Kidney (tissue), 14 donors: ENCODE measurements around the gene MVB12A. TPM values are rescaled to one million over a fixed set of nuclear protein-coding genes. Genes with fewer than 3 reads are reported as not detected.

ENCODE experiments used
- DNase-seq, 5 donors: peaks; one replicate each; pipeline ENCODE4 v3.0.0-alpha.2; 2013 to 2020
- FAIRE-seq: peaks from 2 replicates; lab custom pipeline; 2012; peaks lifted over from hg19 to GRCh38; lab: Jason Lieb, UNC
- H3K27ac ChIP-seq, 2 donors: one replicate each; pipeline ENCODE4 v1.7.0; 2013; ENCODE audit warnings: low read depth in 2 of 2, low read length in 2 of 2, inconsistent platforms in 1 of 2
- H3K27me3 ChIP-seq: one replicate; pipeline ENCODE4 v1.7.1; 2013; ENCODE audit warnings: low read length, inconsistent platforms; ENCODE audit not compliant: control insufficient read depth, insufficient read depth
- H3K36me3 ChIP-seq, 3 donors: one replicate each; pipeline versions ENCODE4 v1.7.0 to v1.7.1; 2013; ENCODE audit warnings: low read length in 3 of 3, control low read depth in 1 of 3, inconsistent platforms in 1 of 3; ENCODE audit not compliant: insufficient read depth in 3 of 3, control insufficient read depth in 2 of 3
- H3K4me1 ChIP-seq, 3 donors: one replicate each; pipeline versions ENCODE4 v1.7.0 to v1.7.1; 2013; ENCODE audit warnings: low read length in 3 of 3, inconsistent platforms in 1 of 3, low read depth in 1 of 3; ENCODE audit not compliant: control insufficient read depth in 2 of 3, insufficient read depth in 2 of 3
- H3K4me3 ChIP-seq, 3 donors: one replicate each; pipeline versions ENCODE4 v1.7.0 to v1.8.1; 2013; ENCODE audit warnings: low read length in 3 of 3, control low read depth in 1 of 3, inconsistent platforms in 1 of 3
- H3K9ac ChIP-seq, 3 donors: one replicate each; pipeline versions ENCODE4 v1.7.0 to v1.7.1; 2013; ENCODE audit warnings: low read length in 3 of 3, control low read depth in 1 of 3, inconsistent platforms in 1 of 3
- H3K9me3 ChIP-seq, 3 donors: one replicate each; pipeline versions ENCODE4 v1.7.0 to v1.7.1; 2013; ENCODE audit warnings: low read length in 3 of 3, control low read depth in 1 of 3, inconsistent platforms in 1 of 3; ENCODE audit not compliant: control insufficient read depth in 2 of 3, insufficient read depth in 1 of 3
- CTCF ChIP-seq: IDR thresholded peaks from 3 replicates; pipeline ENCODE4 v1.5.1; 2012; ENCODE audit warnings: mild to moderate bottlenecking, moderate library complexity, borderline replicate concordance; ENCODE audit not compliant: insufficient read depth; ENCODE audit errors: extremely low read depth
- intact Hi-C: fragments of 100-400 bp; cut with DNase I; formaldehyde crosslinking; loops from one replicate; pipeline ENCODE4 v1.11.1; 2022
- polyA plus RNA-seq: library from polyadenylated mRNA; stranded (reverse); fragments of 350-450 nt; fragmentation: Illumina TruSeq; extraction: RNeasy Lipid Tissue Mini Kit (QIAGEN cat#74804); gene quantifications from one replicate; pipeline ENCODE4 v1.2.3, GENCODE V29; 2014; ENCODE audit warnings: low read depth, low replicate concordance; ENCODE audit not compliant: insufficient read depth
- total RNA-seq: library from RNA; stranded (reverse); fragmentation: NEBNext Ultra II Directional; extraction: Animal tissue kit (Norgen Biotek cat#: 25700); gene quantifications from one replicate; pipeline ENCODE4 v1.2.1, GENCODE V29; 2021
- donor health status: control.
- donor health status: control.
- donor health status: control.
- donor health status: control.
- donor health status: control.
- donor health status: DM: yes; HTN: yes; CAD: no.
- donor health status: Normal renal cell carcinoma (clear cell type).

Gene MVB12A
- total and polyA plus RNA-seq, 2 donors from 2014 or later, result 57.6 to 88.3 TPM

GRCh38 chr19:17390665-17391370, 29.0 kb upstream of the MVB12A start:
- H3K27ac ChIP-seq, result no peak overlapping the region
- no peak for FAIRE-seq
- H3K4me3 ChIP-seq, result peak overlapping the region; percentile 47 to 68 (median 56)
- H3K9me3 ChIP-seq, result no peaks in the 10 kb centered on the region
- peaks cover 0 to 6% (median 4%) of the 10 kb centered on the region in 3 donors for H3K4me1 ChIP-seq
- H3K36me3 ChIP-seq, result no peaks in the 10 kb centered on the region
- H3K27me3 ChIP-seq, result no peaks in the 10 kb centered on the region
- intact Hi-C loops, result no loop called here
- TF ChIP-seq CTCF, result peak; percentile 69
- peak overlapping the region in 1 of 3 donors; percentile 12 for H3K9ac ChIP-seq
- peak; percentile 97 to 98 (median 97) for DNase-seq

DNA sequence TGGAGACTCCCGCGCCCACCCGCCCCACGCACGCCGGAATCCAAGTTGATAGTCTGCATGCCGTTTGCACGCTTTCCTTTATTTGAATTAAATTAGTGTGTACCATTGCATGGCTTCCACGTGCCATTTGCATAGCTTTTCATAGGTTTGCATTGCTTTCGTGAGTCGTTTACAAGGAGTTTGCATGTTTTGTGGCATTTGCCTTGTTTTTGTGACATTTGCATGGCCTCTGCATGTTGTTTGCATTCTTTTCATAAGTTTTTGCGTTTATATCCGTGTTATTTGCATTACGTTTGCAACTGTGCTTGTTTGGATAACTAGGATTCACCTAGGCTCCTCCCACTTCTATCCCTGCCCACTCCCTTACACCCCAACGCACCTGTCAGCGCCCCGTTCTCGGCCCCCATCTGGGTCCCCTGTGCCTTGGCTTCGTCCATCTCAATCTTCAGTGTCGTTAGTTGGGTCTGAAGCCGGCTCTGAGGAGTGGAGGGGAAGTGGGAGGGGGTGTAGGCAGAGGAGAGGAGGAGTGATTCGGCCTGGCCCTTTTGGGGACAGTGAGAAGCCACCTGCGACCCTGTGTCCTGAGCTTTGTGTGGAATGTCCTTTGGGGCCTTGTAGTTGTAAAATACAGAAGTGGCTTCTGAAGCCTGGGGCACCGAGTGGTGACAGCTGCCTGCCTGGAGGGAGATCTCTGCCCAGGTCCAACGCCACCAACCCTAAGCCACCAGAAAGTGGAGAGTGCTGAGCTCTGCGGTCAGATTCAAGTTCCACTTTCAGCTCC, 28.3 kb upstream of the MVB12A start:
- FAIRE-seq, result no peak
- Histone ChIP-seq H3K9ac (peak overlapping the region in 2 of 3 donors; percentile 10 to 35), H3K4me3 (peak overlapping the region; percentile 47 to 68 (median 56)), H3K27me3 (no peaks in the 10 kb centered on the region), H3K9me3 (no peaks in the 10 kb centered on the region), H3K36me3 (no peaks in the 10 kb centered on the region), H3K4me1 (peaks cover 0 to 5% (median 4%) of the 10 kb centered on the region in 3 donors), H3K27ac (no peak overlapping the region)
- TF ChIP-seq CTCF, result no peak
- intact Hi-C loops, result no loop called here
- peak in 1 of 5 donors; percentile 70 for DNase-seq

DNA sequence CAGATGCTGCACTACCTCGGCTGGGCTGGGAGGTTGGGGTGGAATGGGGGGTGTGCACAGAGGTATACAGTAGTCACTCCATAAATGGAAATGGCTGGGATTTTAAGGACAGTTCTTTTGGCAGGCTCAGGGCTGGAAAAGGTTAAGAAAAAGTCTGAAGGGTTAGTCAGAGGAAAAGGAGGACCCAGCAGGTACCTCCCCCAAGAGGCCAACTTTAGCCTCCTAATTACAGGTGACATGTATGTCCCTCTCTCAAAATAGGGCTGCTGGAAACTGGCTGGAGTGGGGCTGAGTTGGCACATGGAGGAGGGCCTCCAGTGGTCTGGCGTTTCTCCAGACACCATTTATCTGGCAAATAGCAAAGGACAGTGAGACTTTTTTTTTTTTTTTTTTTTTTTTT, 26.8 kb upstream of the MVB12A start:
- H3K9me3 ChIP-seq, result no peaks in the 10 kb centered on the region
- no peak overlapping the region for H3K9ac ChIP-seq
- intact Hi-C loops, result no loop called here
- H3K4me3 ChIP-seq, result no peak overlapping the region
- DNase-seq, result no peak
- peaks cover 0 to 5% (median 4%) of the 10 kb centered on the region in 3 donors for H3K4me1 ChIP-seq
- FAIRE-seq, result no peak
- no peaks in the 10 kb centered on the region for H3K36me3 ChIP-seq
- no peak overlapping the region for H3K27ac ChIP-seq
- TF ChIP-seq CTCF, result no peak
- H3K27me3 ChIP-seq, result no peaks in the 10 kb centered on the region
